NT2/D1 (cell line): ENCODE results near the gene MTTP.

Experiments
- SUZ12 ChIP-seq: IDR thresholded peaks from 2 replicates; pipeline ENCODE4 v1.6.1; 2011; ENCODE audit not compliant: insufficient read length, insufficient read depth; ENCODE audit errors: extremely low read depth
- YY1 ChIP-seq: IDR thresholded peaks from 2 replicates; pipeline ENCODE4 v1.6.1; 2011; ENCODE audit not compliant: insufficient read length, insufficient read depth
- ZNF274 ChIP-seq: IDR thresholded peaks from 2 replicates; pipeline ENCODE4 v1.6.1; 2011; ENCODE audit warnings: mild to moderate bottlenecking, low read depth, low read length

GRCh38 chr4:99552872-99553271, 21.8 kb upstream of the MTTP start:
- TF ChIP-seq YY1 (no peak), ZNF274 (no peak), SUZ12 (no peak)
